COLO668 (cell line): ENCODE data around the gene KRTAP10-12.

Experiments used
- DNase-seq: peaks from one replicate; lab custom pipeline; 2025; ENCODE audit not compliant: unreplicated experiment; lab: John Stamatoyannopoulos, UW

Gene KRTAP10-12

DNA sequence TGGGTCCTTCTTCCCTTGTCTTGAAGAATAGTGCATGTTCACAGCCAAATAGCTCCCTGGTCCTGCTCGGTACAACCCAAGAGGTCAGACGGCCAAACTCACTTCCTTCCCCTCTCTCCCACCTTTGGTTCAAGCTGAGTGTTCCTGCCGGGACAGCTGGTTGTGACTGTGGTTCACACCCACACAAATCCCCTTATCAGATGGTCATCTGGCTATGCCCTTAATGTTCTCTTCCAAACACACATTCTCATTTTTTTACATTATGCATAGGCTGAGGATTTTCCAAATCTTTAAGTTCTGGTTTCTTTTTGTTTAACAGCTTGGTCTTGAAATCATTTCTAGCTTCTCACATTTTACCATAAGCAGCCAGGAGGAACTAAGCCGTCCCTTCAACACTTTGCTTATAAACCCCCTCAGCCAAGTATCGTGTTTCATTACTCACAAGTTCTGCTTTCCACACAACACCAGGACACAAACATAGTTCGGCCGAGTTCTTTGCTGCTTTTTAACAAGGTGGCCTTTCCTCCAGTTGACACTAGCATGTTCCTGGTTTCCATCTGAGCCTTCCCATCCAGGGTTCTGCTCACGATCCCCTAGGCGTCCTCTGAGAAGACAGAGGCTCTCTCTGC, 34.1 kb downstream of the KRTAP10-12 start:
- DNase-seq = no peak

DNA sequence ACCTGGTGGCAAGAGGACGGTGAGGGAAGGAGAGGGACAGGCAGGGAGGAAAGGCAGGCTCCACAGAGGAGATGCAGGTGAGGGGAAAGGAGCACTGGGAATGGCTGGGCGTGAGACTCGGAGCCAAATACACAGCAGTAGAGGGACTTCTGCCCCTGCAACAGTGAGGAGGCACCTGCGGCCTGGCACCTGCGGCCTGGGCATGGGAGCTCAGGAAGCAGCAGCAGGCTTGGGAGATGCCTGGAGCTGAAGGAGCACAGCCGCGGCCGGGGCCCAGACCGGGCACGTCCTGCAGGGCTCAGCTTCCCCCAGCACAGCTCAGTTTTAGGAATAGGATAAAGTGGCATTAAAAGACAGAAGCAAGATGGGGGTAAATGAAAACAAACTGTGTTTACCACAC, 35.3 kb downstream of the KRTAP10-12 start:
- no peak for DNase-seq

DNA sequence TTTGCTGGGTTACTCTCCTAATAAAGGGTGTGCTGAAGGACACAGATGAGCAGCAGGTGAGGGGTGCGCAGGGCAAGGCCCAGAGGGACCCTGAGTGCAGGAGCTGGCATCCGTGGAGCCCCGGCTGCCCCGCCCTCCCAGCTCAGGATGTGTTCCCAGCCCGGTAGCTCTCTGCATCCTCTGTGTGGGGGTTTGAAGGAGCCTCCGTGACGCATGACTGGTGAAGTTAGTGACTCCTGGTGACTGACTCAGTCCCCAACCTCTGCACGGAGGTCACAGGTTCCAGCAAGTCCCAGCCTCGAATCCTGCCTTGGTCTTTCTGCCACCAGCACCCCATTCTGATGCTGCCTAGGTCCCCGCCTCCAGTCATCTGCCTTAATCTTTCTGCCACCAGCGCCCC, 36.0 kb downstream of the KRTAP10-12 start:
- DNase-seq = no peak

DNA sequence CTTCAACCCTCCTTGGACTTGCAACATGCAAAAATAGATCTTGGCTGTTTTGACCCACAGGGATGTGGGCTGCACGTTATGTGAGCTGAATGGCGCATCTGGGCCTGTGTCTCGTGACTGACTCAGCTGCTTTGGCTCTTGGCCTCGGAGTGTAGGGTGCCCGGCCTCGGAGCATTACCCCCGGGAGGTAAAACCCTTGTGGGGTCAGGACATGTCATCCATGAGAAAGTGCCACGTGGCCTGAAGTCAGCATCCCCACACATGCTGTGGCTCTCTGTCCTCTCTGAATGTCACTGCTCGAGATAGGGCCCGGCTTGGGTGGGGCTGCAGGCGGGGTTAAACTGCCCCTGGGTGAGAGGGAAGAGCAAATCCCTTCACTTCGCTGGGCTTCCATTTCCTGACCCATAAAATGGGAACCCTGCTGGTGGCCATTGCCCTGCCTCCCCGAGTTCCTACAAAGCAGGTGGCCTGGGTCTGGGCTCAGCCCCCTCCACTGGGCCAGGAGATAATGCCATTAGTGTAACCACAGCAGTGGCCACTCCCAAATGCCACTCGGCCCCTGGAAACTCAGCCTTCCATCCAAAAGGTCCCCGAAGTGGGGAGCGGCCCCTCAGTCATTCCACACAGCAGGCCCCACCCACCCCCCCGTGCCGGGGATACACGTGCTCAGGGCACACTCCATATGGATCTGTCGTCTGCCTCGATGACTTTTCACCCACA, 37.2 kb downstream of the KRTAP10-12 start:
- no peak for DNase-seq

DNA sequence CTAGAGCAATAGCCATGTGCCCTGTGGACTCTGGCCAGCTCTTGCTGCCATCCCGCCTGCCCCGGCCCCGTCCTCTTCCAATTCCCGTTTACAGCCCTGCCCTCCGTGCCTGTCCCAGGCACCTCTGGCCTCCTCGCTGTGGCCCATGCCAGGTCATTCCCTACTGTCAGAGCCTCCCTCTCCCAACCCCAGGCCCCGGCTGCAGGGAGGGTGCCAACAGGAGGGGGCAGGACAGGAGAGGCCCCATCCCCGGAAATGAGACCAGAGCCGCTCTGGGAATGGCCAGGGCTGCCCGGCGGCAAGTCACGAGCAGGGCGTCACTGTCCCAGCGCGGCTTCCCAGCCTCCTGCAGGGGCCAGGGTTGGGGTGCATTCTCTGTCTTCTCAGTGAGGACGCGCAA, 37.9 kb downstream of the KRTAP10-12 start:
- no peak for DNase-seq

DNA sequence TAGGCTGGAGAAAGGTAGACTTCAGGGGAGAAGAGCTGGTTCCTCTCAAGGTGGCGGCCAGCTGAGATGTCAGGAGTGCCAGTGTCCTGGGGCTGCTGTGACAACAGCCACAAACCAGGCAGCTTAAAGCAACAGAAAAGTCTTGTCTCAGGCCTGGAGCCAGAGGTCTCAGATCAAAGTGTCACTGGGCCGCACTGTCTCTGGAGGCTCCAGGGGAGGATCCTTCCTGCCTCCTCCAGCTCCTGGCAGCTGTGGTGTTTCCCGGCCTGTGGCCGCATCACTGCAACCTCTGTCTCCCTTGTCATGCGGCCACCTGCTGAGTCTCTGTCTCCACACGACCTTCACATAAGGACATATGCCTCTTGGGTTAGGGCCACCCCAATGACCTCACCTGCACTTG, 38.8 kb downstream of the KRTAP10-12 start:
- DNase-seq = peak; percentile 78

DNA sequence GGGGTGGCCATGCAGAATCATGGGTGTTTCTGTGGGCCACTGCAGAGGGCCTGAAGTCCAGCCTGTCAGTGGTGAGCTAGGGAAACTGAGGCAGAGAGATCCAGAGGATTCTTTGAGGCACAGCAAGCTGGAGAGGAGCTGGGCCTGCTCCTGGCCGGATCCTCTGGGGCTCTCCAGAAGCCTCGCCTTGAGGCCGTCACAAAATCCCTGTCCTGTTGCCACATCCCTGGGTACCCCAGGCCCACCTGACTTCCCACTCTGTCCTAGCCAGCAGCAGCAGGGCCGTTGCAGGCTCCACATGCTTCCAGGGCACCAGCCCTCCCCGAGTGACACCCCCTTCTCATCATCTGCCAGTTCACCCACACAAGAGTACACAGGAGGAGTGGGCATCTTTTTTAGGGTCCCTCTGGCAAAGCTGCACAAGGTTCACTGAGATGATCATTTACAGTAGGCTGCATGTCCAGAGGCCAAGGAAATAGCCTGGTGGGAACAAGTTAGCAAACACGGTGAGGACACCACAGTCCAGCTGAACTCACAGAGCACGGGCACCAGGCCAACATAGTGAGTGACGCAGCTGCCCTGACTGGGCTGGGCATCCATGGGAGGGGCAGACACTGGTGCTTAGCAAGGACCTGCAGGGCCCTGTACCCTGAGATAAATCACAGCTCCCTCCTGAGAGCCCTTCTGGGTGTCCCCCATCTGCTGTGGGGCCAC, 39.5 kb downstream of the KRTAP10-12 start:
- DNase-seq = peak; percentile 99

DNA sequence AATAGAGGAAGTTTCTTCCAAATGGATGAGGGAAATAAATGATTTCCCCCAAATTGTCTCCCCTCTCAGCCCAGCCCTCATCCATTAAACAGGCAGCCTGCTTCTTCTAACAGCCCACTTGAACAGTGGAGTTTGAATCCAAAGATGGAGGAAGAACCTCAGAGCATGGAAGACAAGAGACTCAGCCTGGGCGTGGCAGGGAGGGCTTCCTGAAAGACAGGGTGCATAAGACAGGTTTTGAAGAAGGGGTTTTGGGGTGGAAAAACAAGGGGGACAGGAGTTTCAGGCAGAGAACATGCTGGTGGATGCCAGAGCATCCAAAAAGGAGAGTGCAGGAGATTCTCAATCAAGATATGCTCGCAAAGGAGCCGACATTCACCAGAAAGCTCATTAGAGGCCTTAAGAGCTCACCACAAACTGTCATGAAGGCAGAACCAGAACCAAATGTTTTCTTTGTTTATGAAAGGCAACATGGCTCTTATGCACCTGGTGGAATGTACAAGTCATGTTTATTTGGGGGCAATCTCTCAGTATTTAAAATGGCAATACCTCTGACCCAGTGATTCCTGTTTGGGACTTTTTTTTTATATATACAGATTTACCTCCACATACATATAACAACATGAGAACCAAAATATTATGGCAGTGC, 40.9 kb downstream of the KRTAP10-12 start:
- DNase-seq = no peak

DNA sequence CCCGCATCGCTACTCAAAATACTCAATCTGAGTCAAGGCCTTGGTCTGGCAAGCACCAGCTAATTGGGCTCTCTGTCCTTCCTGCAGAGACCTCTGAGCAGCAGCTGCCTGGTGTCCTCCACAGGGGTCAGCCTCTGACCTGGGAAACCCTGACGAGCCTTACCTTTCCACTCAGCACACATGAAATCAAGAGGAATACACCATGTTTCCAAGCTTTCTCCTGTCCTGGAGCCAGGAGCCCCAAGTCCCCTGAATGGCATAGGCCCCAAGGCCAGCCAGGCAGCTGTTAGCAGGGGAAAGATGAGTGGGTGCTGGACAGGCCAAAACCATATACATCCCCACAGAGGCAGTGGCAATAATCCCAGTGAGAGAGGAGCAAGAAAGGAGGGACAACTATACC, 41.6 kb downstream of the KRTAP10-12 start:
- DNase-seq = no peak

DNA sequence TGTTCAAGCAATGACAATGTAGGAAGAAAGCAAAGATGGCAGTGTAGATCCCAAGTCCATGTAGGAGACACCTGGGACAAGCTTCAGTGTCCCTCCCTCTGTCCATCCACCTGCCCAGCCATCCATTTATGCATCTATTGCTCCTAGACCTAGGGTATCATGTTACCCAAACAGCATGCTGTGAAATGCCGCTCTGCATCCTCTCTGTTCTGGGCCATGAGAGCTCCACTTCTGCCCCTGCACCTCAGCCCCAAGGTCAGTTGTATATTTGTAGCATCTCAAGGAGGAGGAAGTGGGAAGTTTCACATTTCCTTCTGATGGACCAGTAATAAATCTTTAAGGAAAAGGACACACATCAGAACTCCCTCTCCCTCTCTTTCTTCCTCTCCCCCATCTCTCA, 42.3 kb downstream of the KRTAP10-12 start:
- peak; percentile 32 for DNase-seq

DNA sequence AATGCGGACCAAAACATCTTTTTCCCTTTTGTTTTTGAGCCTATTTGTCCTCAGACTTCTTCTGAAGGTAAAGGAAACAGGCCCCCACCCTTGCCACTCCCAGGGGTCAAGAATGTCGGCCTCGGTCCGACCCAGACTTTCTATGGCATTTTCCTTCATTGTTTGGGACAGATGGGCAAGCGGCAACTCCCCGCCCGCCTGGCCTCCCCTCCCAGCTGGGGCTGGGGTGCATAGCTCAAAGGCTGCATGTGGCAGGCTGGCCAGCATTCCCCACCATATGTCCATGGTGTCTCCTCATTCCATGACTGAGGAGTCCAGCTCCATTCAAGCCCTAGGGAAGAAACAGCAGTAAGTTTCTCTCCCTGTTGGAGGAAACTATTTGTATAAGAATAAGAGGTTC, 43.8 kb downstream of the KRTAP10-12 start:
- DNase-seq = no peak

DNA sequence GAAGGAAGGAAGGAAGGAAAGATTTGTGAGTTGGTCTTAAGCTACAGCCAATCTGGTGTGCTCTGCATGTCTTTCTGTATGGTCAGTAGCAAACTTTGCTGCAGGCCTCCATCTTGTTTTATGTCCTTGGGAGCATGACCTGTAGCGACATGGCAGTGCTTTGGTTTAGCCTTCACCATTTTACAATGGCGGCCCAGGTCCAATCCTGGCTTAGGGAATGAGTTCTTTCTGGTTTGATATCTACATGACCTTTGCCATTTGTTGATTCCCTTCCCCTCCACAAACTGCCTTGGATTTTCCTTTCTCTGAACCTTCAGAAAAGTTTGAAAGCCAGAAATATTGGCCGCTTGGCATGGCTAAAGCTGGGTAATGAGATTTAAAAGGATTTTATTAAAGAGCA, 44.9 kb downstream of the KRTAP10-12 start:
- DNase-seq = no peak

DNA sequence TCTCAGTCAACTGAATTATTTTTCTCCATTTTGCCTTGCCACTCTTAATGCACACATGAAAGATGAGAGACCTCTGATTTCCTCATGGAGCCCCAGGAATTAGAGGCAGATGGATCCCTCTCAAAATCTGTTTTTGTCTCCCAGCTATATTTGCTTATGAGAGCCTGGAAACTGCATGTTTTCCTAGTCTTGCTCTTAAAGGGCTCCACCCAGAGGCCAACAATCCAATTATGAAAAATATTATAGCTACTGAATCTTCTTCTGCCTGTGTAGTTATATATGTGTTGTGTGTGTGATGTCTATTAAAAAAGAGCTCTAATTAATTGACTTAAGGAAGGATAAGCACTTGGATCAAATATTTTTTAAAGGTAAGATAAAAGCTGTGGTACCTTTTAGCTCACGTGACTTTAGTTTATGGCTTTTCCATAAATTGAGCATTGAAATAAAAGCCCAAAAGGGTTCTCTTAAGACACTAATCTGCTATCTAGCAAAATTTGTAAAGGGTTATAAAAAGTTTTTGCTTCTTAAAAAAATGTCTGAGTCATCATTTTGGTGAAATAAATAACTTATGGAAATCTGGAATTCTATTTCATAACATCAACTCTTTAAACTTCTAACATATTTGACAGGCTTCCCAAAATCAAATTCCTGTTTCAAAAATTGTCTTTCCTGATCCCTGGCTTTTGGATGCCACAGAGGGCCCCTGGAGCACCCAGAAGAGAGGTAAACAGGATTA, 45.6 kb downstream of the KRTAP10-12 start:
- DNase-seq = peak; percentile 26
